Activated T-cell treated with anti-CD3 and anti-CD28 coated beads for 24 hours (primary cell): ENCODE data around the gene OBSCN.

Experiments used
- DNase-seq: peaks from one replicate; pipeline ENCODE4 v3.0.0-alpha.2; 2020; ENCODE audit warnings: low read depth

The OBSCN gene

DNA sequence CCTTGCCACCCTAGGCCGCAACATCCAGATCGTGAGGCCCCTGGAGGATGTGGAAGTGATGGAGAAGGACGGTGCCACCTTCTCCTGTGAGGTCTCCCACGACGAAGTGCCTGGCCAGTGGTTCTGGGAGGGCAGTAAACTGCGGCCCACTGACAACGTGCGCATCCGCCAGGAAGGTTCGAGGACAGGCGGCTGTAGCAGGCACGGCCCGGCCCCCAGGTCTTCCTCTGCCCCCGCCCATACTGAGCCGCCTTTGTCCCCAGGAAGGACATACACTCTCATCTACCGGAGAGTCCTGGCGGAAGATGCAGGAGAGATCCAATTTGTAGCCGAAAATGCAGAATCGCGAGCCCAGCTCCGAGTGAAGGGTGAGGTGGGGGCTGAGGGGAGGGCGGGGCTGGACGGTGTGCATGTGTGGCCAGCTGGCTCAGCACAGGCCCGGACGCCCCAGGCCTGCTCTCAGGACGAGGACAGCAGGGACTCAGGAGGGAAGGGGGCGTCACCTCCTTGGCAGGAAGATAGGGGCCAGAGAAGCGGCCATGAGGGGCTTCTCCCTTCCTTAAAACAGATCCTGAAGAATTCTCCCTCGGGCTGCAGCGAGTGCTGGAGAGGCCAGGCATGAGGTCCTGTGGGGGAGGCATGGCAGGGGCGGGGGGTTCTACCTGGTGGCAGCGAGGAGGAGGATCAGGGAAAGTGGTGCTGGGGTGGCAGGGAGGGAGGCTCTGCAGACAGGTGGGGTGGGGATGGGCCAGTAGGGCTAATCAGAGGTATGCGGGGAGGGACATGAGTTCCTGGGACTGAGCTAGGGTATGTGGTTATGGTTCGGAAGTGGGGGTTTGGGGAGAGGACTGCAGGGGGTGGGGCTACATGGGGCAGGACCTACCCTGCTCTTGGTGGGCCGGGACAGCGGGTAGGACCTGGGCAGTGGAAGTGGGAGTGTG is 69.9 kb downstream of the OBSCN start:
- no peak for DNase-seq

DNA sequence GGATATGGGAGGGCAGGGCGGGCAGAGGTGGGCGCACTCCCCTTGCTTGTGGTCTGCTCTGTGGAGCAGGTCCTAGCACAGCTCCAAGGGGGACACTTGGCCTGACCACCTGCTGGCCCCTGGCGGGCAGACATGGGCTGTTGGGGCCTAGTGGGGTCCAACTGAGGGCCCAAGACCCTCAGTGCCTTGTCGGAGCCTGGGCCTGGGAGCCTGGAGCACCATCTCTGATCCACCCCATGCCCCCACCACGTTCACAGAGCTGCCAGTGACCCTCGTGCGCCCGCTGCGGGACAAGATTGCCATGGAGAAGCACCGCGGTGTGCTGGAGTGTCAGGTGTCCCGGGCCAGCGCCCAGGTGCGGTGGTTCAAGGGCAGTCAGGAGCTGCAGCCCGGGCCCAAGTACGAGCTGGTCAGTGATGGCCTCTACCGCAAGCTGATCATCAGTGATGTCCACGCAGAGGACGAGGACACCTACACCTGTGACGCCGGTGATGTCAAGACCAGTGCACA is 70.6 kb downstream of the OBSCN start:
- DNase-seq, result no peak

DNA sequence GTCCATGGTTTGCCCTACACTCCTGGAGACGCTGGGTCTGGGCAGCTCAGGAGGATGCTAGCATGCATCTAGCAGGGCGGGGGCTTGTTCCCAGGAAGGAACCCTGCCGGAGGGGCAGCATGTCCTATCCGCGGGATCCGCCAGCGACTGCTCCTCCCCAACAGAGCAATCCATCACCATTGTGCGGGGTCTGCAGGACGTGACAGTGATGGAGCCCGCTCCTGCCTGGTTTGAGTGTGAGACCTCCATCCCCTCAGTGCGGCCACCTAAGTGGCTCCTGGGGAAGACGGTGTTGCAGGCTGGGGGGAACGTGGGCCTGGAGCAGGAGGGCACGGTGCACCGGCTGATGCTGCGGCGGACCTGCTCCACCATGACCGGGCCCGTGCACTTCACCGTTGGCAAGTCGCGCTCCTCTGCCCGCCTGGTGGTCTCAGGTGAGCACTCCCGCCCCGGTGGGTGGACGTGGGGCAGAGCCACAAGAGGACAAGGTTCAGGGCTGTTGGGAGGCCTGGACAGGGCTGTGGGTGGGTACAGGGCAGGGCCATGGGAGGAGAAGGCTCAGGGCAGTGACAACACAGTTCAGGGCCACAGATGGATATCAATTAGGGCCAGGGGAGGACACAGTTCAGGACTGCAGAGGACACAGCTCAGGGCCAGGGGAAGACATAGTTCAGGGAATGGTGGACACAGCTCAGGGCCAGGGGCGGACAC is 71.3 kb downstream of the OBSCN start:
- DNase-seq, result no peak

DNA sequence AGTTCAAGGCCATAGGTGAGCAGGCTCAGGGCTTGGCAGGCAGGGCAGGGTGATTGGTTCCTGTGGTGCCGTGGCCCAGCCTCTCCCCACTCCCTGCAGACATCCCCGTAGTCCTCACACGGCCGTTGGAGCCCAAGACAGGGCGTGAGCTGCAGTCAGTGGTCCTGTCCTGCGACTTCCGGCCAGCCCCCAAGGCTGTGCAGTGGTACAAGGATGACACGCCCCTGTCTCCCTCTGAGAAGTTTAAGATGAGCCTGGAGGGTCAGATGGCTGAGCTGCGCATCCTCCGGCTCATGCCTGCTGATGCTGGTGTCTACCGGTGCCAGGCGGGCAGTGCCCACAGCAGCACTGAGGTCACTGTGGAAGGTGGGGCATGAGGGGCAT is 71.9 kb downstream of the OBSCN start:
- no peak for DNase-seq

DNA sequence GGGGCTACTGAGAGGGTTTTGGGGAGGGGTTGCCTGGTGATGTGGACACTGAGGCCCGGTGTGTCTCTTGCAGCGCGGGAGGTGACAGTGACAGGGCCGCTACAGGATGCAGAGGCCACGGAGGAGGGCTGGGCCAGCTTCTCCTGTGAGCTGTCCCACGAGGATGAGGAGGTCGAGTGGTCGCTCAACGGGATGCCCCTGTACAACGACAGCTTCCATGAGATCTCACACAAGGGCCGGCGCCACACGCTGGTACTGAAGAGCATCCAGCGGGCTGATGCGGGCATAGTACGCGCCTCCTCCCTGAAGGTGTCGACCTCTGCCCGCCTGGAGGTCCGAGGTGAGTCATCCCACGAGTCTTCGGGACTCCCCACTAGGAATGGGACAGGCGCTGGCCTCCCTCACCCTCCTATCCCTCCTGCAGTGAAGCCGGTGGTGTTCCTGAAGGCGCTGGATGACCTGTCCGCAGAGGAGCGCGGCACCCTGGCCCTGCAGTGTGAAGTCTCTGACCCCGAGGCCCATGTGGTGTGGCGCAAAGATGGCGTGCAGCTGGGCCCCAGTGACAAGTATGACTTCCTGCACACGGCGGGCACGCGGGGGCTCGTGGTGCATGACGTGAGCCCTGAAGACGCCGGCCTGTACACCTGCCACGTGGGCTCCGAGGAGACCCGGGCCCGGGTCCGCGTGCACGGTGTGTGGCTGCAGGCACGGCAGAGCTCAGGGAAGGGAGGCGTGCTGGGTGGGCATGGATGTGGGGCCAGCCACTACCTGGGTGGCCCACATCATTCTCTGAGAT is 72.5 kb downstream of the OBSCN start:
- DNase-seq, result no peak

DNA sequence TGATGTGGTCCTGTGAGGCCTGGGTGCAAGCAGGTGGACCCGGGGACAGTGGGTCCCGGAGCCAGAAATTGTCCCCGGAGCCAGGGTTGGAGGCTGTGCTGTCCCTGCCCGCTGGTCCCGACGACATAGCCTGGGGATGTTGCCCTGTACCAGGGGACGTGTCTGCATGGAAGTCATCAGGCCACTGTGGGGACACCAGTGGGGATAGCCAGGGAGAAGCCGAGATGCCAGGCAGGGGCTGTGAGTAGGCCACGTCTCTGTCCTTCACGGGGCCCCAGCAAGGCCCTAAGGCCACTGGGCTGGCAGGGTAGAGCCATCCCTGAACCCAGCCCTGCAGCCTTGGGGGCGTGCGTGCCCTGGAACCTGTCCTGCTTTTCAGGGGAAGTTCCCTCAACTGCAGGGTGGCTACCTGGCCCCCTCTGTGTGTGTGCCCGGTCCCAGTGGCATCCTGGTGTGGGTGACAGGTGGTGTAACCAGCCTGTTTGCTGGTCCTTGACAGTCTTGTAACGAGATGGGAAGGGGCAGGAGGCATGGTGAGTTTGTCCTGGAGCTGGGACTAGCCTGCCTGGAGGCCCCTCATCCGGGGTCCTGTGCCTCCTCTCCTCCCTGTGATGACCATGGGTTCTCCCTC is 73.2 kb downstream of the OBSCN start:
- DNase-seq, result no peak

DNA sequence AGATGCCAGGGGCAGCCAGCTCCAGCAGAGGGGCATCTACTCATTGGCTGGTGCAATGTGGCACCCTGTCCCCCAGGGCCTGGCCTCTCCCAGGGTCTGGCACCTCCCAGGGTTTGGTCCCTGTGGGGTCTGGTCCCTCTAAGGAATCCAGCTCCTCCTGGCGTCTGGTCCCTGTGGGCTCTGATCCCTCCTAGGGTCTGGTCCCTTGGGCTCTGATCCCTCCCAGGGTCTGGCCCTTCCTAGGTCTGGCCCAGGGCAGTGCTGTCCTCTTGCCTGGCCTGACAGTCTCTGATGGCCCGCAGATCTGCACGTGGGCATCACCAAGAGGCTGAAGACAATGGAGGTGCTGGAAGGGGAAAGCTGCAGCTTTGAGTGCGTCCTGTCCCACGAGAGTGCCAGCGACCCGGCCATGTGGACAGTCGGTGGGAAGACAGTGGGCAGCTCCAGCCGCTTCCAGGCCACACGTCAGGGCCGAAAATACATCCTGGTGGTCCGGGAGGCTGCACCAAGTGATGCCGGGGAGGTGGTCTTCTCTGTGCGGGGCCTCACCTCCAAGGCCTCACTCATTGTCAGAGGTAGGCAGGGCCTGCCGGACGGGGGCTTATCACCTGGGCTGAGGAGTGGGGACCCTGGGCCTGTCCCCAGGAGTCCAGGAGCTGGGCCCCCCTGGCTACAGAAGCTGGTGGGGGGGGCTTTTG is 73.9 kb downstream of the OBSCN start:
- DNase-seq, result no peak

DNA sequence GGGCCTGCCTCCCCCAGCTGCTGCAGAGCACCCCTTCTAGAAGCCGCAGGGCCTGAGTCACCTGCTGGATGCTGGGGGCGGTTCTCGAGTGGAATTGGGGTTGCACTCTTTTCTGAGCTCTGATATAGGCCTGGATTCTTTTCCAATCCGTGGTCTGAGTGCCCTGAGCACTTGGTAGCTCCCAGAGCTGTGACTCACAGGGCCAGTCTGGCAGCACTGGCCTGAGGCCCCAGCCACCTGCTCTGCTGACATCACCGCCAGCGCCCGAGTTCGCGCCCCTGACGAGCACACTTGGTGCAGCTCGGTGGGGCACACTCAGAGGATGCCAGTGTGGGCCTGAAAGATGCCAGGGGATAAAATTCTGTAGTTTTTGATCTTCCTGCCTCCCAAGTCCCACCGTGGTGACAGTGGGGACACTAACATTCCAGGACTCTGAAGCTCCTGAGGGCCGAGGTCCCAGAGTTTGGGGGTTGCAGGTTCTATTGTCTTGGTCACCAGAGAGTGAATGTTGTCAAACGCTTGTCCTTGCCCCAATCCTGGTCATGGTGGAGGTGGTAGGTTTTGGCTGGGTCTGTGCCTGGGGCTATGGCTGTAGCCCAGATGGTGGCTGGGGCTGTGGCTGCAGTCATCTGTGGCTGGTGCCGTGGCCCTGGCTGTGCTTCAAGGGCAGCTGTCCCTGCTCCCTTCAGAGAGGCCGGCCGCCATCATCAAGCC is 74.6 kb downstream of the OBSCN start:
- no peak for DNase-seq

DNA sequence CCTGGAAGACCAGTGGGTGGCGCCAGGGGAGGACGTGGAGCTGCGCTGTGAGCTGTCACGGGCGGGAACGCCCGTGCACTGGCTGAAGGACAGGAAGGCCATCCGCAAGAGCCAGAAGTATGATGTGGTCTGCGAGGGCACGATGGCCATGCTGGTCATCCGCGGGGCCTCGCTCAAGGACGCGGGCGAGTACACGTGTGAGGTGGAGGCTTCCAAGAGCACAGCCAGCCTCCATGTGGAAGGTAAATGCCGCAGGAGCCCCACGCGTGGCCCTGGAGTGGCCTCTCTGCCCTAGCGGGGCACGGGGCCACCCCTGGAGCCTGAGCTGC is 75.2 kb downstream of the OBSCN start:
- DNase-seq, result no peak

DNA sequence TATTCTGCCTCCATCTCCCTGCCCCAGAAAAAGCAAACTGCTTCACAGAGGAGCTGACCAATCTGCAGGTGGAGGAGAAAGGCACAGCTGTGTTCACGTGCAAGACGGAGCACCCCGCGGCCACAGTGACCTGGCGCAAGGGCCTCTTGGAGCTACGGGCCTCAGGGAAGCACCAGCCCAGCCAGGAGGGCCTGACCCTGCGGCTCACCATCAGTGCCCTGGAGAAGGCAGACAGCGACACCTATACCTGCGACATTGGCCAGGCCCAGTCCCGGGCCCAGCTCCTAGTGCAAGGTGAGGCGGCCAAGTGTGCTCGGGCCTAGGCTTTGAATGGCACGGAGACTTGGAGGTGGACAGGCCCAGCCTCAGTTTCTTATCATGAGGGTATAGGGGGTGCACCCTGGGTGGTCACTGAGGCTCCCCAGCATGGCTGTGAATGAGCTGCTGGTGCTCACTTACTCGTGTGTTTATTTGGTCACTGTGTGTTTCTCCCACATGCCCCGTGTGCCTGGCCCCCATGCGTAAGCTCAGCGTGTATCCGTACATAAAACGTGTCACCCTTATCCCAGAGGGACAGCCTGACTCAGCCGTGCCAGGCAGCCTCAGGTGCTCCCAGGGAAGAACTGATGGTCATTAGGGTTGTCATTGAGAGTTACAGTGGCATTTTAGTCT is 75.8 kb downstream of the OBSCN start:
- DNase-seq, result no peak

DNA sequence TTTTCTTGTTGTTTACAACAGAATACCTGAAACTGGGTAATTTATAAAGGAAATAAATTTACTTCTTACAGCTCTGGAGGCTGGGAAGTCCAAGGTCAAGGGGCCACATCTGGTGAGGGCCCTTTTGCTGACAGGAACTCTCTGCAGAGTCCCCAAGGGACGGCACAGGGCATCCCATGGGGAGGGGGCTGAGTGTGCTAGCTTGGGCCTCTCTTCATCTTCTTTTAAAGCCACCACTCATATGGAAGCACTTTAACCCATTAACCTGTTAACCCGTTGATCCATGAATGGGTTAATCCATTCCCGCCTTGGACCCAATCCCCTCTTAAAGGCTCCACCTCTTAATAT is 76.3 kb downstream of the OBSCN start:
- no peak for DNase-seq

DNA sequence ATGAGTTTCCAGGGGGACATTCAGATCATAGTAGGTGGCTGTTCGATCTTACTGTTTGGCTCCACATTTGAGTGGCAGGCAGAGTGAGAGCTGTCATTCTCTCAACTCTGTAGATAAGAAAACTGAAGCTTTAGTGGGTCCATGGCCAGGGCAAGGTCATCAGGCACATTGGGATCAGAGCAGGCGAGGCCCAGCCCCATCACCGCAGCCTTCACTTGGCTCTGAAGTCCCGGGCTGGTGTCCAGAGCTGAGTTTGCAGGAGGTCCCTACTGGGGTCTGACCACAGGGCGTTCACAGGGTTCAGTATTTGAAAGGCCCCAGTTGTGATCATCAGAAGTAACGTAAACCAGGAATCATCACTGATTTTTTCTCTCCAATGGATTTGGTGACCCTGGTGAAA is 76.7 kb downstream of the OBSCN start:
- DNase-seq, result no peak

DNA sequence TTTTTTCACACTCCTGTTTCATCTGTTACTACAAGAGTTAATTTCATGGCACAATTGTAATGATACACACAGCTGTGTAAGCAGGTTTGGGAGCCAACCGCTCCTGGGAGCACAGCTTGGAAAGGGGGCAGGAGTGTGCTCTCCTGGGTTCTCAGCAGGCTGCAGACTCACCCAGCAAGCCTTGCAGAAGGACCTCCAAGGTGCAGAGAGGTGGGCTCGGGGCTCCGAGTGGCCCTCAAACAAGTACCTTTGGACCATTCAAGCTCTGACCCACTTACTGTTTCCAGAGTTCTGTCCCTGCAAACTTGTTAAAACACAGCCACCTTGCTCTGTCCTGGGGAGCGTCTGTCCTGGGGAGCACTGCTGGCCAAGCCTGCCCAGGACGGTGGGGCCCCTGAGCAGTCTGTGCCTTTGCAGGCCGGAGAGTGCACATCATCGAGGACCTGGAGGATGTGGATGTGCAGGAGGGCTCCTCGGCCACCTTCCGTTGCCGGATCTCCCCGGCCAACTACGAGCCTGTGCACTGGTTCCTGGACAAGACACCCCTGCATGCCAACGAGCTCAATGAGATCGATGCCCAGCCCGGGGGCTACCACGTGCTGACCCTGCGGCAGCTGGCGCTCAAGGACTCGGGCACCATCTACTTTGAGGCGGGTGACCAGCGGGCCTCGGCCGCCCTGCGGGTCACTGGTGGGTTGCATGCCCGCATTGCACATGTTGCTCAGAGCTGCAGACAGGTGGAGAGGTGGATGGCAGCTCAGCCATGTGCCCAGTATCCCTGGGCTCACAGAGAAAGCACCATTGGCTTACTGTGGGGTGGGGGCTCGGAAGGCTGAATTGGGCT is 78.0 kb downstream of the OBSCN start:
- no peak for DNase-seq

DNA sequence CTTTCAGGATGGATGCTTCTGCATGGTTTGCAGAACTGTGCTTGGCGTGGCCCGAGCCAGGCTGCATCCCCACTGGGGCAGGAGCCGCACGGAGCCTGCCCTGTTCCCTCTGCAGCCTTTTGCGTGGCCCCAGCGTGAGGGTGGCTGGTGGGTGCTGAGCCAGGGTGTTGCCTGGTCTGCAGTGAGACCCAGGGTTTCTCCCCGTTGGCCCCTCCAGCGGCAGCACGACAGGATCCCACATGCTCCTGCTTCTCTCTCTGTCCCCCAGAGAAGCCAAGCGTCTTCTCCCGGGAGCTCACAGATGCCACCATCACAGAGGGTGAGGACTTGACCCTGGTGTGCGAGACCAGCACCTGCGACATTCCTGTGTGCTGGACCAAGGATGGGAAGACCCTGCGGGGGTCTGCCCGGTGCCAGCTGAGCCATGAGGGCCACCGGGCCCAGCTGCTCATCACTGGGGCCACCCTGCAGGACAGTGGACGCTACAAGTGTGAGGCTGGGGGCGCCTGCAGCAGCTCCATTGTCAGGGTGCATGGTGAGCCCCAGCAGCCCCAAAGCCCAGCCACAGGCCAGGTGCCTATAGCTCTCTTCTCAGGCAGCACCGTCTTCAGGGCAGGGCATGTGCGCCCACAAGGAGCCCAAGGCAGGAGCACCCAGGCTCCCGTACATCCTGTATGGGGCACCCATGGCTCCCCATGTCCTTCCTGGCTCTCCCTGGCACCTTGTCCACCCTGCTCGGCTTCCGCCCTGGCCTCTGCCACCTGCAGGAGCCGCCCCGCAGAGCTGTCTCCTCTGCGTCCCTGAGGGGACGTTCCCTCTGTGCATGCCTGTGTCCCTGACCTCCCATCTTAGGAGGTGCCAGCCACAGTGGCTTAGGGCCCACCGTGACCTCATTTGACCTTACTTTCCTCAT is 78.9 kb downstream of the OBSCN start:
- DNase-seq, result no peak

DNA sequence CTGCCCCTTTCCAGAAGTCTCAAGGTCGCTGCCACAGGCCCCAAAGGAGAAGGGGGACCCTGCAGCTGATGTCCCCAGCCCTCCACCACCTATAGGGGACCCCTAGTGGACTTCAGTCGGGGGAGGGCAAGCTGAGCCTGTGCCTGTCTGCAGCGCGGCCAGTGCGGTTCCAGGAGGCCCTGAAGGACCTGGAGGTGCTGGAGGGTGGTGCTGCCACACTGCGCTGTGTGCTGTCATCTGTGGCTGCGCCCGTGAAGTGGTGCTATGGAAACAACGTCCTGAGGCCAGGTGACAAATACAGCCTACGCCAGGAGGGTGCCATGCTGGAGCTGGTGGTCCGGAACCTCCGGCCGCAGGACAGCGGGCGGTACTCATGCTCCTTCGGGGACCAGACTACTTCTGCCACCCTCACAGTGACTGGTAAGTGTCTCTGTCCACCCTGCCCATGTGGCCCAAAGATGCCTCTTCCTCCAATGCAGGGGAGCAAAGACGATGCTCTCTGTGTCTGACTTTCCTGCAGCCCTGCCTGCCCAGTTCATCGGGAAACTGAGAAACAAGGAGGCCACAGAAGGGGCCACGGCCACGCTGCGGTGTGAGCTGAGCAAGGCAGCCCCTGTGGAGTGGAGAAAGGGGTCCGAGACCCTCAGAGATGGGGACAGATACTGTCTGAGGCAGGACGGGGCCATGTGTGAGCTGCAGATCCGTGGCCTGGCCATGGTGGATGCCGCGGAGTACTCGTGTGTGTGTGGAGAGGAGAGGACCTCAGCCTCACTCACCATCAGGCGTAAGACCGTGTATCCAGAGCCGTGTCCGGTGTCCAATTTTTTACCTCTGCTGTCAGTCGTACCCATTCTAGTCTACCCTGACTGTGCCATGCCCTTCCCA is 79.9 kb downstream of the OBSCN start:
- no peak for DNase-seq

DNA sequence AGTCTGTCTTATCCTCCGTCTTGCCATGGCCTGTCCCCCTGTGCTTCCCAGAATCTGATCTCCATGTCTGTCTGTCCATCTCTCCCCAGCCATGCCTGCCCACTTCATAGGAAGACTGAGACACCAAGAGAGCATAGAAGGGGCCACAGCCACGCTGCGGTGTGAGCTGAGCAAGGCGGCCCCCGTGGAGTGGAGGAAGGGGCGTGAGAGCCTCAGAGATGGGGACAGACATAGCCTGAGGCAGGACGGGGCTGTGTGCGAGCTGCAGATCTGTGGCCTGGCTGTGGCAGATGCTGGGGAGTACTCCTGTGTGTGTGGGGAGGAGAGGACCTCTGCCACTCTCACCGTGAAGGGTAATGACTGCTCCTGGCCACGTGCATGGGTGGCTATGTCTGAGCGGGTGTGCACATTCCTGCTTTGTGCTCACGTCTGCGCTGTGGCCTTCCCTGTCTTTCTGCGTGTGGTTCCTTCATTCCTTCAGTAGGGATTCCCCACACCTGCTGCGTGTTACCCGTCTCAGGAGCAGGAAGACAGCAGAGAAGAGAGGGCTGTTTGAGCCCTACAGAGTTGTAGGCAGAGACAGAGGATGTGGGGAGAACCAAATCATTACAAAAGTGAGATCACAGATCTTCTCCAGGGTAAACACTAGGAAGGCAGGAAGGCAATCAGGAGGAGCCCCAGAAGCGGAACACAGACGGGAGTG is 80.8 kb downstream of the OBSCN start:
- no peak for DNase-seq
